ENCODE measurements around the gene ADD2.

- no peak for TF ChIP-seq CTCF (IDR thresholded peaks at IDR 0.05)
- no peak for TF ChIP-seq POLR2A (IDR thresholded peaks at IDR 0.05)
- TF ChIP-seq POLR2AphosphoS5 (IDR thresholded peaks at IDR 0.05) = no peak
Measured at GRCh38 chr2:70706026-70706795, 61.8 kb downstream of the ADD2 start.

Data from transverse colon (tissue), 4 donors.